ENCODE data around the gene PDE9A.

GRCh38 chr21:42654913-42655795, 1.7 kb downstream of the PDE9A start:
- TF ChIP-seq CTCF (IDR thresholded peaks at IDR 0.05) (no peak), POLR2A (IDR thresholded peaks at IDR 0.05) (no peak)
